Brain pericyte (primary cell): ENCODE results near the gene KCNT2.
"Not testable (repeated sequence)": the region's sequence is repeated elsewhere in the genome, so short reads cannot be mapped to it uniquely, and the experiment has no call there.

ENCODE experiments used
- DNase-seq: peaks from one replicate; pipeline ENCODE4 v3.0.0-alpha.2; 2012; ENCODE audit warnings: low read depth, low spot score

The KCNT2 gene

DNA sequence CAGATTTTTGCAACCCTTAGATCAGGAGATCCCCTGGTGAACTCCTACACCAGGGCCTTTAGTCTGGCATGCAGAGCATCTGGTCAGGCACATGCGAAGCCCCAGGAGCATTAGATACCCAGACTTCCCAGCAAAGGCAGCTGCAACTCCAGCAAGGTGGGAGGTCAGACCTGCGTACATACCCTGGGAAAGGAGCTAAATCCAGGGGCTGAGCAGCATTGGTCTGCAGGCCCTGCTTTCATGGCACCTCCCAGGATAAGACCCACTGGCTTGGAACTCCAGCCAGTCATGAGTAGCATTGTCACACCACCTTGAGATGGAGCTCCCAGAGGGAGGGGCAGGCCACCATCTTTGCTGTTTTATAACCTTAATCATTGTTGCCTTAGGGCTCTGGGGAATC is 92.3 kb downstream of the KCNT2 start:
- no peak for DNase-seq

- DNase-seq: no peak
Observed at GRCh38 chr1:196513821-196514220, 94.4 kb downstream of the KCNT2 start.

DNA sequence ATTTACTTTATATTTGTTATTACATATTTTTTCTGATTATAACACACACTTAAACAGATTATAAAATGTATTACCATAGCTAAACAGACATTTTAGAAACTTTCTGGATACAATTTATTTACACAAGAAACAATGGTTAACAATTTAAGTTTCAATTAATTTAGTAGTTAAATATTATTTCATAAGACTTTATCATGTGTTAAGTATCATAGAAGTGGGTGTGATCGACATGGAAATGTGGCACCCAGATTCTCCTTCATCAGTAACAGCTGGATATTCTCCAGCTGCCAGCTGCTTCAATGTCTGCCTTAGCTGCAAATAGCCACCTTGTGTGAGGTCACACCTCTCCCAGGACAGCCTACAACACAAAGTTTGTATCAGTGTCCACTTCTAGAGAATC is 97.8 kb downstream of the KCNT2 start:
- no peak for DNase-seq

DNA sequence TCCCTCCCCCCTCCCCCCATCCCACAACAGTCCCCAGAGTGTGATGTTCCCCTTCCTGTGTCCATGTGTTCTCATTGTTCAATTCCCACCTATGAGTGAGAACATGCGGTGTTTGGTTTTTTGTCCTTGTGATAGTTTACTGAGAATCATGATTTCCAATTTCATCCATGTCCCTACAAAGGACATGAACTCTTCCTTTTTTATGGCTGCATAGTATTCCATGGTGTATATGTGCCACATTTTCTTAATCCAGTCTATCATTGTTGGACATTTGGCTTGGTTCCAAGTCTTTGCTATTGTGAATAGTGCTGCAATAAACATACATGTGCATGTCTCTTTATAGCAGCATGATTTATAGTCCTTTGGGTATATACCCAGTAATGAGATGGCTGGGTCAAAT is 104.0 kb downstream of the KCNT2 start:
- not testable (repeated sequence) for DNase-seq

- DNase-seq: no peak
Observed at GRCh38 chr1:196502437-196502836, 105.8 kb downstream of the KCNT2 start.

DNA sequence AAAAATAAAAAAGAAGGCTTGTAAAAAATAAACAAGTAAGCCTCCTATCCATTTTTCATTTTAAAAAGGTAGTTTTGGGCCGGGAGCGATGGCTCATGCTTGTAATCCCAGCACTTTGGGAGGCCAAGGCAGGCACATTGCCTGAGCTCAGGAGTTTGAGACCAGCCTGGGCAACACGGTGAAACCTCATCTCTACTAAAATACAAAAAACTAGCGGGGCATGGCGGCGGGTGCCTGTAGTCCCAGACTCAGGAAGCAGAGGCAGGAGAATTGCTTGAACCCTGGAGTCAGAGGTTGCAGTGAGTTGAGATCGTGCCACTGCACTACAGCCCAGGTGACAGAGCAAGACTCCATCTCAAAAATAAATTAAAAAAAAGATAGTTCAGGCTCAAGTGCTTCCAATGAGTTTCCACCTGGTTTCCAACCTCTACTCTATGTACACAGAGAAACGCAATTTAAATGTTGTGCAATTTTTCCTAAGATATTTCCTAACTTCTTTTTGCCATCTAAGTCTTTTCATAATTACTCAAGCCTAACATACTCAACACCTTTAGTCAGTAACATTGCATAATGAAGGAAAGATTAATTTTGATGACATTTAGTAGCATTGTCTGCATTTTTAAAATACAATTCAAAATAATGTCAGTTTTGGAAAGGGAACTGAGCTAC is 106.3 kb downstream of the KCNT2 start:
- no peak for DNase-seq

DNA sequence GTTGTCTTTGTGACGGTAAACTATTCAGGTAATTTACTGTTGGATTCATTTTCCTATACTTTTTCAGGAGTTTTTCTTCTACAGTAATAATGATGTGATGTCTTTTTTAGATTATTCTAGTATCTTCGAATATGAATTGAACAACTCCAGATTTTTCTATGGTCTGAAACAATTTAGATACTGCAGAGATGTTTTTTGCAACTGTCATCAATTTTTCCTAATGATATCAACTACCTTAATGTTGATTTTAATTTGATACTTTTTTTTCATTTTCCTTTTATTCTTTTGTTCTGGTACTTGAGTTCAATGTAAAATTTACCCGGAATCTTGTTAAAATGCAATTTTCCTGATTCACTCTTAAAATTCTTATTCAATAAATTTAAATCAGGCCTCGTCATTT is 110.4 kb downstream of the KCNT2 start:
- no peak for DNase-seq

DNA sequence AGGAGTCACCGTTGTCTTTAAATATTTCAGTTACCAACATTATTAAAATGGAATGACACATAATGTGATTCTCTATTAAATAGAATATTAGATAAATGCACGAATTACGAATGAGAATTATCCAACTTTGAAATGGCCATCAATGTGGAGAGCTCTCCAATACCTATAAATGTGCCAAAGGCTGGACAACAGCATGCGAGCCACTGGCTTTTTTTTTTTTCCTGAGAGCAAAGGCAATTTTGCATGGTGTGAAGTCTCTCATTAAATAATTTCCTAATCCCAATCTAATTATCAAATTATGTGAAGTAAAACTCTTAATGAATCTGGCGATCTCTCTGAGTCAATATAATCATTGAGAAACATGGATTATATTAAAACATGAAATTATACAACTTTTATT is 113.5 kb downstream of the KCNT2 start:
- no peak for DNase-seq

DNA sequence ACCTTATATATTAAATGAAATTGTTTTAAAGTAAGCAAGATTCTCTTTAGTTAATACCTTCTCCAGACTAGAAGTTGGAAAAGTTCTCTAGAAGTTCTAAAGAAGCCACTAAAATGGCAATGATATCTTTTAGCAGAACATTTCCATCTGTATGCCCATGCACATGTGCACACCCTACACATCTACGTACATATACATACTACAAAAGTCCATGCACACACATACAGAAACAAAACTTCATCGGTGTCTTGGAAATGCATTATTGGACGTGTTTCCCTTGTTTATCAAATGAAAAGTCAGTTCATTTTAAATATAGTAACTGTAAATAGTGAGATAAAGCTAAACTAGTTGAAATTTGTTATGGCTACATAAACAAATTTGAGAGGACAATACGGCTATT is 114.4 kb downstream of the KCNT2 start:
- no peak for DNase-seq

- DNase-seq: no peak
Observed at GRCh38 chr1:196488579-196488978, 119.7 kb downstream of the KCNT2 start.

DNA sequence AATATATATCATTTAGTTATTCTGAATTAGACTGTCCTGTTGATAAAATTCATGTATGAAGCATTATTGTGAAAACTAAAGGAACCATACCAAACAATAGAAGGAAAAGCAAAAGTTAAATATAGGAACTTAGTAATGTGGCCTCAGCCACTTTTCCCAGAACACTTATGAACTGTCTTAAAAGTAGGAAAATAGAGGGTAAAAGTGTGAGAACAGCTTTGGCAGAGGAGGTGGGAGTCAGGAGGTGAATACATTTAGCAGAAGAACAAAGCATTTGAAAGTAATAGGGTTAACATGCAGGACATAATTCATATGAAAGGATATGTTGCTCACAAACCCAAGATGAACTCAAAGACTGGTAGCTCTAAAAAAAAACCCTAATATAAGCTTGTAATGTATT is 121.9 kb downstream of the KCNT2 start:
- DNase-seq: no peak

DNA sequence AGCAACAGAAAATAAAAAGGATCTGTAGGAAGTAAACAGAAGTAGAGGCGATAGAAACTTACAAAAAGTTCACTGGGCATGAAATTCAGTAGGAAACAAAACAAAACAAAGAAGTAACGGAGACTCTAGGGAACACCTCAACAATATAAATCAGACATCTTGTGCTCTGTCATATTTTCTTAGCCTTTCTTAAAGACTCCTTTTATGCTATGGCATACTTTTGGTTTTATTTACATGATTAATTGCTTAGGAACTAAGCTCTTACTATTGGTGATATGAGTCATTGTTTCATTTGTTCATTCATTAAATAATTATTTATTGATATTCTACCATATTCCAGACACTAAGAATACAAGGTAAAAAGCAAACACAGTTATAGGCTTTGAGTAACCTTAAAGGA is 126.6 kb downstream of the KCNT2 start:
- DNase-seq: no peak

GRCh38 chr1:196477262-196477661 is 131.0 kb downstream of the KCNT2 start:
- DNase-seq: no peak

DNA sequence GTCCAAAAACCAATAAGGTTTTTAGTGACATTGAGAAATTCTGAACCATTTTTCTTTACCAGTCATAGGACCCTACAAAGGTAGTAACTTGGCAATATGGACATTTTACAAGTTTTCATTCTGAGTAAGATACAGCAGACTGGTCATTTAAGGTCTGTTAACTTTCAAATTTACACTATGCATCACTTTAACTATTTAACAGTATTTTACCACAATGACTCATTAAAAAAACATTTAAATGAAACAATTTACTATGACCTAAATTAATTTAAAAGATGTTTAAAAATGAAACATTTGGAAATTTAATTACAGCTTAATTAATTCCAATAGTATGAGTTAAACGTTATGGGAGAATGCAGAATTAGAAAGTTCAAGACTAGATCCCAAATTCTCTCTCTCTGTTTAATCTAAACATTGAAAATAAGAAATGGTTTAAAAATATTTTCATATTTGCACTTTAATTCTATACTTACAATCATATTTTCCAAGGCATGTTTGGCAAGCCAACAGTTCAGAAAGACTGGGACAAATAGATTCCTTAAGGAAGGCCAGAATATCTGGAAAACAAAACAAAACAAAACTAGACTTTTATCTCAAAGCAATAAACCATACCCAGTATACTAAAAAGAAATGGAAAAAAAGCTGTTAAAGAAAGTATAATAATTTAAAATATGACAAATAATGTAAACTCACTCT is 140.9 kb downstream of the KCNT2 start:
- no peak for DNase-seq

GRCh38 chr1:196466654-196467053 is 141.6 kb downstream of the KCNT2 start:
- no peak for DNase-seq

- DNase-seq: no peak
Observed at GRCh38 chr1:196466166-196466565, 142.1 kb downstream of the KCNT2 start.

DNA sequence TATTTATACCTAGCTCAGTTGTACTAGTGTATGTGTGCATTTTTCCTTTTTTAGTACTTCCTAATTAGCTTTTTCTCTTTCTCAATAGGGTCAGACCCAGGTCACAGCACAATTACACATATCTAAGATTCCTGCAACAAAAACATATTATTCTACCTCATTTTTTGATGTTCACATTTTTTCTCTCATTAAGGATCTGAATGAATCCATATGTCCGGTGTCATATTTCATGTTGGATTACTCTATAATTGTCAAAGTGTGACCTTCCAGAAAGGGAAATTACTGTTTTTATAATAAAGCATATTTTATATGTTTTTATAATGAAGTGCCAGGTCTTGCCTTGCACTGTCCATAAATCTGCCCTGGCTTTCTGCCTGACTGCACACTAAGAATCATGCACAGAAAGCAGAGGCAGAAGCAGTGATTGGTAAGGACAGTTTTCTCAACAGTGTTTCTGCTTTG is 143.7 kb downstream of the KCNT2 start:
- no peak for DNase-seq

DNA sequence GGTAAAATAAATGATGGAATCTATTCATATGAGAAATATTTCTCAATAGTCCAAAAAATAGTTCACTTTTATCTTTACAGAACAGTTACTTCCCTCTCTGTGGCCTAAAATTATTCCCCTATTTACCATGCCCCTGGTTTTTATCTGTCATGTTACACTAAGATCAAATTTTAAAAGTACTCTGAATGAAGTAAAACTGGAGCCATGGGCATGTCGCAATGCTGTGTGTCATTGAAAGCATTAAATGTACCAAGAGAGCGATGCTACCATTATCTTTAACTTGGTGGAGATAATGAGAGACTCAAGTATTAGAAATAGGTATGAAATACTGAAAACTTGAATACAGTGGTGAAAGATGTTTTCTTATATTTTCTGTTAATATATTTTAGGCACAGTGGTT is 146.2 kb downstream of the KCNT2 start:
- DNase-seq: no peak

DNA sequence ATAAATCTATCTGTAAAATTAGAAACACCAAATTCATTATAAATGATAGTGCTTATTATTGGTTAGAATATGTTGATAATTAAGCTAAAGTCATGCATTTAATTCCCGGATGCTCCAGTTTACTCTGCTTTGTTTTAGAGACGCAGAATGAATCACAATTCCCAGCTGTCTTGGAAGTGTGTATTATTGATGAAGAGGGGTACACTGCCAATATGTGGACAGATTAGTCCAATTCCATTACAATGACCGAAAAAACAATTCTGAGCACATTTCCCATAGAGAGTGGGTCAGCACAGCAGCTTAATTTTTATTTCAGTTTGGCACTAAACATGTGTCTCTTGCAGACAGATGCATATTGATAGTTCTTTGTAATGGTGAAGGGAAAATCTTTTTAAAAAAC is 146.7 kb downstream of the KCNT2 start:
- no peak for DNase-seq

DNA sequence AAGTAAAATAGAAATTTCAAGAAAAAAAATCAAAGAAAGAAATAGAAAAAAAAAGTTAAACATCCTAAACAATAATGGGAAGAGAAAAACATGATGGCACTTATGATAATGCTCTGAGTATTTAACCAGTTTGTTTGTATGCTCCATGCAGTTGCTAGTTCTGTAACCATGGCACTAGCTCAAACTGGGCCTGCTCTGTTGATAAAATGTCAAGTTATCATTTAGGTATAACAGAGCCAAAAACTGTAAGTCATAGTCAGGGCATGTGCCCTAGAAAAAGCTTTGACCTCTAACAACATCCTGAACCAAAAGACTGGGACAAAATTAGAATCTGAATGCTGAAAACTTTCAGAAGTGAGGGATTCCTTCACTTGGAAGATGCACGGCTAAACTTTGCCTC is 148.9 kb downstream of the KCNT2 start:
- DNase-seq: no peak

GRCh38 chr1:196454792-196455191 is 153.4 kb downstream of the KCNT2 start:
- no peak for DNase-seq

DNA sequence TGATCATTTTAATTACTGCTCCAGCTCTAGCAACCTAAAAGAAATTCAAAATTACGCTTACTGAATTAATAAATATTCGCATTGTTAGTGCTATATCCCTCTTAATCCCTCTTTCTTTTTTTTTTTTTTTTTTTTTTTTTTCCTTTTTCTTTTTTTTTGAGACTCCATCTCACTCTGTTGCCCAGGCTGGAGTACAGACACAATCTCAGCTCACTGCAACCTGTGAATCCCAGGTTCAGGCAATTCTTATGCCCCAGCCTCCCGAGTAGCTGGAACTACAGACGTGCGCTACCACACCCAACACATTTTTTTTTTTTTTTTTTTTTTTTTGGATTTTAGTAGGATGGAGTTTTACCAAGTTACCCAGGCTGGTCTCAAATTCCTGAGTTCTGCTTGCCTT is 157.1 kb downstream of the KCNT2 start:
- no peak for DNase-seq
